ENCODE measurements around the gene TMEM273. TPM values are rescaled to one million over a fixed set of nuclear protein-coding genes. Genes with fewer than 3 reads are reported as not detected.

Gene TMEM273
- total RNA-seq, 1 donor from 2014 or later: 36.4 TPM

- no peaks in the 10 kb centered on the region for H3K27me3 Mint-ChIP-seq
- H3K36me3 Mint-ChIP-seq (ENCODE audit: low read depth): peaks cover 4% of the 10 kb centered on the region
- DNase-seq: no peak
- H3K9me3 Mint-ChIP-seq: no peaks in the 10 kb centered on the region
- no peak overlapping the region for H3K4me3 Mint-ChIP-seq
- intact Hi-C loops (cut with micrococcal nuclease): no loop called here
- no peak overlapping the region for H3K27ac Mint-ChIP-seq
- H3K4me1 Mint-ChIP-seq: peaks cover 20% of the 10 kb centered on the region
These were observed 18.4 kb downstream of the TMEM273 start for GRCh38 chr10:49169776-49170175.

- peaks cover 27% of the 10 kb centered on the region for H3K4me1 Mint-ChIP-seq
- peaks cover 4% of the 10 kb centered on the region for H3K36me3 Mint-ChIP-seq (ENCODE audit: low read depth)
- H3K9me3 Mint-ChIP-seq: no peaks in the 10 kb centered on the region
- H3K27me3 Mint-ChIP-seq: no peaks in the 10 kb centered on the region
- DNase-seq: no peak
- no peak overlapping the region for H3K4me3 Mint-ChIP-seq
- intact Hi-C loops (cut with micrococcal nuclease): no loop called here
- H3K27ac Mint-ChIP-seq: no peak overlapping the region
These were observed 19.2 kb downstream of the TMEM273 start for GRCh38 chr10:49168831-49169500.

GRCh38 chr10:49168171-49168540 is 20.0 kb downstream of the TMEM273 start:
- Mint-ChIP-seq H3K27me3 (no peaks in the 10 kb centered on the region), H3K4me1 (peaks cover 25% of the 10 kb centered on the region), H3K27ac (no peak overlapping the region), H3K9me3 (no peaks in the 10 kb centered on the region), H3K36me3 (ENCODE audit: low read depth) (peaks cover 4% of the 10 kb centered on the region), H3K4me3 (no peak overlapping the region)
- intact Hi-C loops (cut with micrococcal nuclease): no loop called here
- no peak for DNase-seq

GRCh38 chr10:49167425-49168170 is 20.6 kb downstream of the TMEM273 start:
- Mint-ChIP-seq H3K4me1 (peaks cover 24% of the 10 kb centered on the region), H3K4me3 (no peak overlapping the region), H3K9me3 (no peaks in the 10 kb centered on the region), H3K27ac (peak overlapping the region; percentile 18), H3K36me3 (ENCODE audit: low read depth) (peaks cover 4% of the 10 kb centered on the region), H3K27me3 (no peaks in the 10 kb centered on the region)
- no peak for DNase-seq
- intact Hi-C loops (cut with micrococcal nuclease): no loop called here

- DNase-seq: no peak
- intact Hi-C loops (cut with micrococcal nuclease): no loop called here
- H3K36me3 Mint-ChIP-seq (ENCODE audit: low read depth): peaks cover 4% of the 10 kb centered on the region
- peaks cover 25% of the 10 kb centered on the region for H3K4me1 Mint-ChIP-seq
- no peaks in the 10 kb centered on the region for H3K27me3 Mint-ChIP-seq
- H3K27ac Mint-ChIP-seq: peak overlapping the region; percentile 87
- peak overlapping the region; percentile 26 for H3K4me3 Mint-ChIP-seq
- no peaks in the 10 kb centered on the region for H3K9me3 Mint-ChIP-seq
These were observed 21.4 kb downstream of the TMEM273 start for GRCh38 chr10:49166484-49167400.

- Mint-ChIP-seq H3K27ac (peak overlapping the region; percentile 87), H3K4me3 (peak overlapping the region; percentile 26)
These were observed 22.2 kb downstream of the TMEM273 start for GRCh38 chr10:49165821-49166483.

GRCh38 chr10:49165259-49165658 is 22.9 kb downstream of the TMEM273 start:
- H3K4me3 Mint-ChIP-seq: no peak overlapping the region
- no peaks in the 10 kb centered on the region for H3K27me3 Mint-ChIP-seq
- peak overlapping the region; percentile 9 for H3K27ac Mint-ChIP-seq
- peaks cover 6% of the 10 kb centered on the region for H3K36me3 Mint-ChIP-seq (ENCODE audit: low read depth)
- peaks cover 25% of the 10 kb centered on the region for H3K4me1 Mint-ChIP-seq
- intact Hi-C loops (cut with micrococcal nuclease): no loop called here
- H3K9me3 Mint-ChIP-seq: no peaks in the 10 kb centered on the region
- no peak for DNase-seq

More at GRCh38 chr10:49165821-49166483, 22.2 kb downstream of the TMEM273 start:
- DNase-seq: no peak
- H3K27me3 Mint-ChIP-seq: no peaks in the 10 kb centered on the region
- peaks cover 4% of the 10 kb centered on the region for H3K36me3 Mint-ChIP-seq (ENCODE audit: low read depth)
- H3K9me3 Mint-ChIP-seq: no peaks in the 10 kb centered on the region
- H3K4me1 Mint-ChIP-seq: peaks cover 27% of the 10 kb centered on the region
- intact Hi-C loops (cut with micrococcal nuclease): no loop called here

GRCh38 chr10:49164559-49165188 is 23.5 kb downstream of the TMEM273 start:
- H3K4me3 Mint-ChIP-seq: no peak overlapping the region
- intact Hi-C loops (cut with micrococcal nuclease): loop anchor here (1.0 to 5.0 kb wide), 4 partner anchors 13 to 612 kb away; no protein-coding TSS in a partner anchor
- peaks cover 2% of the 10 kb centered on the region for H3K27me3 Mint-ChIP-seq
- peak; percentile 84 for DNase-seq
- H3K9me3 Mint-ChIP-seq: no peaks in the 10 kb centered on the region
- peaks cover 6% of the 10 kb centered on the region for H3K36me3 Mint-ChIP-seq (ENCODE audit: low read depth)
- peaks cover 25% of the 10 kb centered on the region for H3K4me1 Mint-ChIP-seq
- peak overlapping the region; percentile 12 for H3K27ac Mint-ChIP-seq

GRCh38 chr10:49163741-49164140 is 24.4 kb downstream of the TMEM273 start:
- Mint-ChIP-seq H3K27ac (no peak overlapping the region), H3K27me3 (peaks cover 3% of the 10 kb centered on the region), H3K4me1 (peaks cover 25% of the 10 kb centered on the region), H3K36me3 (ENCODE audit: low read depth) (peaks cover 6% of the 10 kb centered on the region), H3K4me3 (no peak overlapping the region), H3K9me3 (no peaks in the 10 kb centered on the region)
- intact Hi-C loops (cut with micrococcal nuclease): loop anchor here (1.0 to 5.0 kb wide), 4 partner anchors 14 to 611 kb away; no protein-coding TSS in a partner anchor
- no peak for DNase-seq

GRCh38 chr10:49162761-49163310 is 25.4 kb downstream of the TMEM273 start:
- intact Hi-C loops (cut with micrococcal nuclease): loop anchor here (5.0 kb wide), 2 partner anchors 506 to 611 kb away; no protein-coding TSS in a partner anchor
- peaks cover 6% of the 10 kb centered on the region for H3K36me3 Mint-ChIP-seq (ENCODE audit: low read depth)
- no peaks in the 10 kb centered on the region for H3K9me3 Mint-ChIP-seq
- H3K27me3 Mint-ChIP-seq: peaks cover 4% of the 10 kb centered on the region
- no peak overlapping the region for H3K4me3 Mint-ChIP-seq
- peaks cover 27% of the 10 kb centered on the region for H3K4me1 Mint-ChIP-seq
- no peak for DNase-seq
- H3K27ac Mint-ChIP-seq: no peak overlapping the region

GRCh38 chr10:49162063-49162462 is 26.1 kb downstream of the TMEM273 start:
- no peak overlapping the region for H3K4me3 Mint-ChIP-seq
- peaks cover 8% of the 10 kb centered on the region for H3K27me3 Mint-ChIP-seq
- DNase-seq: no peak
- H3K9me3 Mint-ChIP-seq: no peaks in the 10 kb centered on the region
- peaks cover 32% of the 10 kb centered on the region for H3K4me1 Mint-ChIP-seq
- peaks cover 6% of the 10 kb centered on the region for H3K36me3 Mint-ChIP-seq (ENCODE audit: low read depth)
- peak overlapping the region; percentile 5 for H3K27ac Mint-ChIP-seq
- intact Hi-C loops (cut with micrococcal nuclease): loop anchor here (5.0 kb wide), 2 partner anchors 505 to 610 kb away; no protein-coding TSS in a partner anchor

GRCh38 chr10:49161411-49161997 is 26.7 kb downstream of the TMEM273 start:
- Mint-ChIP-seq H3K4me1 (peaks cover 32% of the 10 kb centered on the region), H3K27me3 (peaks cover 10% of the 10 kb centered on the region), H3K9me3 (peaks cover 2% of the 10 kb centered on the region), H3K27ac (peak overlapping the region; percentile 5), H3K4me3 (no peak overlapping the region), H3K36me3 (ENCODE audit: low read depth) (peaks cover 6% of the 10 kb centered on the region)
- intact Hi-C loops (cut with micrococcal nuclease): loop anchor here (5.0 kb wide), 2 partner anchors 504 to 609 kb away; no protein-coding TSS in a partner anchor
- no peak for DNase-seq
